Mesothelial cell of epicardium (in vitro differentiated cells): Measurements from ENCODE around the gene POLR3GL. TPM values are rescaled to one million over a fixed set of nuclear protein-coding genes. Genes with fewer than 3 reads are reported as not detected.

Experiments used
- DNase-seq, 2 experiments: peaks; one replicate each; pipeline ENCODE4 v3.0.0; 2021; ENCODE audit warnings: low spot score in 2 of 2; ENCODE audit not compliant: unreplicated experiment in 2 of 2
- H3K27ac Mint-ChIP-seq: 2 replicates; pipeline ENCODE4 v1.8.0; 2021; ENCODE audit warnings: mixed read lengths
- H3K27me3 Mint-ChIP-seq: 2 replicates; pipeline ENCODE4 v1.8.0; 2021; ENCODE audit warnings: low read depth, mixed read lengths
- H3K36me3 Mint-ChIP-seq: 2 replicates; pipeline ENCODE4 v1.8.0; 2021; ENCODE audit warnings: mixed read lengths
- H3K4me1 Mint-ChIP-seq: 2 replicates; pipeline ENCODE4 v1.8.0; 2021; ENCODE audit warnings: mixed read lengths
- H3K4me3 Mint-ChIP-seq: 2 replicates; pipeline ENCODE4 v1.8.0; 2021; ENCODE audit warnings: mild to moderate bottlenecking, moderate library complexity, mixed read lengths
- H3K9me3 Mint-ChIP-seq: 2 replicates; pipeline ENCODE4 v1.8.0; 2021; ENCODE audit warnings: mixed read lengths
- CTCF ChIP-seq: fragments of 200-600 bp; sonication (generic); IDR thresholded peaks from one replicate; pipeline ENCODE4 v1.5.0; 2021; ENCODE audit warnings: antibody characterized with exemption; ENCODE audit not compliant: unreplicated experiment
- total RNA-seq: library from RNA; stranded (reverse); gene quantifications from 3 replicates; pipeline ENCODE4 v1.2.1, GENCODE V29; 2021

The POLR3GL gene
- total RNA-seq, 1 donor from 2014 or later, result 16.4 TPM

DNA sequence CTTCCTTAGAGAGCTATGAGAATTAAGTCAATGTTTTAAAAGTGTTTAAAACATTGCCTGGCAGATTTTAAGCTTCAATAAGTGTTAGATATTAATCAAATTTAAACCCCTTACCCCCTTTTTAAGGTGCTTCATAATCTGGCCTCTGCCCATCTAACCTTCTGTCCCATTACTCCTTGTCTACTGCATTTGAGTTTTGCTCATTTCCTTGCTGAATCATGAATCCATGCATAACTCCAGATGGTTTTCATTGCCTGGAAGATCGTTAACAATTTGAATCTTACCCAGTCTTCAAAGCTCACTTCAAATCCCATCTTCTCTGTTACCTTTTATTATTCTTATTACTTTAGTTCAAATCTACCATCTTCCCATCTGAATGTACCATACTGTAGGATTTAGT, 52.4 kb downstream of the POLR3GL start:
- DNase-seq, result no peak
- Mint-ChIP-seq H3K4me1 (peaks cover 6% of the 10 kb centered on the region), H3K27ac (no peak overlapping the region), H3K36me3 (no peaks in the 10 kb centered on the region), H3K27me3 (peaks cover 70% of the 10 kb centered on the region), H3K4me3 (no peak overlapping the region), H3K9me3 (no peaks in the 10 kb centered on the region)
- TF ChIP-seq CTCF, result no peak

DNA sequence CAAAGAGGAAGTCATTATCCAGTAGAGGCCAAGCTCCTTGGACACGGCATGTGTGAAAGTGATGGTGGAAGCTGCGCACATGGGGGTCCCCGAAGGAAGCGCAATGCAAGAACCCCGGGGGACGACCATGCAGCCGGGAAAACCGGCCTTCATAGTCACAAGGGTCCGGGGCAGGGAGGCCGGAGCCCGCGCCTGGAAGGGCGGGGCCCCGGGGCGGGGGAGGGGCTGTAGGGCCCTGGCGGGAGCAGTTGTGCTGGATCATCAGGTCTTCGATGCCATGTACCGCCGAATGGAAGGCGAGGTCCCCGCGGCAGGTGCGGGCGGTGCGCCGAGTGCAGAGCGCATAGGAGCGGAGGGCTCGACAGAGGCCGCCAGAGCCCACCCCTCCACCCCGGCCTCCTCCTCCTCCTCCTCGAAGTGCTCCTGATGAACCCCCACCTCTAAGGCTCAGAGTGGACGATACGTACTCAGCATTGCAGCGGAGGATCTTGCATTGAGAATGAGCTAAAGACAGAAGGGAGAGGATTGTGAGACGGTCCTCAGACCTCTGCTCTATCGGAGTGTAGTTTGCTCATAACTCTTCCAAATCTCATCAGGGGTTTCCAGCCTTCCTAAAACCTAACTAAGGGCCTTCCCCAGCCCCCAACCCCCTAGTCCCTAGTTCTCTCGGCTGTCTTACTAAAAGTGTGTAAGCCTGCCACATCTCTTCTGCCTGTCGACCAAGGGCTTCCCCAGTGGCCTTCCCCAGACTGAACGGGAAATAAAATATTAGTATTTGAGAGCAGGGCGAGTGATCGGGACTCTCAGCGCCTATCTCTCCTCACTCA, 55.0 kb downstream of the POLR3GL start:
- peaks cover 84% of the 10 kb centered on the region for H3K27me3 Mint-ChIP-seq
- no peaks in the 10 kb centered on the region for H3K36me3 Mint-ChIP-seq
- no peak for TF ChIP-seq CTCF
- H3K4me3 Mint-ChIP-seq, result peak overlapping the region; percentile 34
- H3K27ac Mint-ChIP-seq, result no peak overlapping the region
- H3K4me1 Mint-ChIP-seq, result peaks cover 6% of the 10 kb centered on the region
- no peak for DNase-seq
- H3K9me3 Mint-ChIP-seq, result no peaks in the 10 kb centered on the region

DNA sequence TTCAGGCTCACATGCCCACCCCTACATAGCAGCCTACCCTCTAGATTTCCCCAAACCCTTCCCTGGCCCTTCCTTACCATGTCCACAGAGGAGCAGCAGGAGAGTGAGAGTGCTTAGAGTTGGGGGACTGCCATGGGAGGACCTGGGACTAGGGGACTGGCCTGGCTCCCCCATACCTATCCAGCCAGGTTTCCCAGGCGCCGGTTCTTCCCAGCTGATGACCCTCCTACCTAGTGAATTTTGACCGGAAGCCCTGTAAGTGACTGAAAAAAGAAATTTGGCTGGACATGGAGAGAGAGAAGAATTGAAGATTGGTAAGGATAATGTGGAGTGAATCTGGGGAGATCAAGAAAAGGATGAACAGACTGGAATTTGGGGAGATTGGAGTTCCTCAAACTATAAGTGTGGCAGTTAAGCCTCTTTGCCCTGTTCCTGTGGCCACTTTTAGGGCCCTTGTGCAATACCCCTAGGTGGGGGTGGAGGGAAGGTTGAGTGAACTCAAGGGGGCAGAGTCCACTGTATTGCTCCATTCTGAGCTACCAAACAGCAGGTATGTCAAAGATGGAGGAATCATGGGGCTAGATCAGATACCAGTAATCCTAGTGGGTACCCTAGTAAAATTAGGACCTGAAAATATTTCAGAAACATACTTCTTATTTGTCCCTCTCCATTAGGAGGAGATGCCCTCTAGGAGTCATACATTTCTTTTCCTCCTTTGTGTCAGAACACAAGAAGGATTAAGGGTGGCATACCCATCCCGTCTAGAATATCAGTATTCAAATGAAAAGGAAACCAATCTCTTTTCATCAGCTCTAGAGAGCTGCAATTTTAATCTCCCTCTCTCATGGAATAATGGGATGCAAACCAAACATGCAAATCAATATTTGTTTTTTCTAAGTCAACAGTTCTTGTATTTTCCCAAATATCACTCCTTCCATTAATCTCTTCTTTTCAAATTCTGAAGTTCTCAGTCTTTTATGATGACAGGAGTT, 55.9 kb downstream of the POLR3GL start:
- no peaks in the 10 kb centered on the region for H3K9me3 Mint-ChIP-seq
- H3K27ac Mint-ChIP-seq, result no peak overlapping the region
- H3K27me3 Mint-ChIP-seq, result peaks cover 83% of the 10 kb centered on the region
- no peak overlapping the region for H3K4me3 Mint-ChIP-seq
- DNase-seq, result no peak
- no peaks in the 10 kb centered on the region for H3K36me3 Mint-ChIP-seq
- TF ChIP-seq CTCF, result no peak
- peaks cover 6% of the 10 kb centered on the region for H3K4me1 Mint-ChIP-seq

- Mint-ChIP-seq H3K4me1 (peaks cover 6% of the 10 kb centered on the region), H3K27me3 (peaks cover 84% of the 10 kb centered on the region), H3K27ac (no peak overlapping the region), H3K36me3 (no peaks in the 10 kb centered on the region), H3K9me3 (no peaks in the 10 kb centered on the region), H3K4me3 (no peak overlapping the region)
- DNase-seq, result no peak
- TF ChIP-seq CTCF, result no peak
Measured at GRCh38 chr1:146021050-146021445, 56.6 kb downstream of the POLR3GL start.

DNA sequence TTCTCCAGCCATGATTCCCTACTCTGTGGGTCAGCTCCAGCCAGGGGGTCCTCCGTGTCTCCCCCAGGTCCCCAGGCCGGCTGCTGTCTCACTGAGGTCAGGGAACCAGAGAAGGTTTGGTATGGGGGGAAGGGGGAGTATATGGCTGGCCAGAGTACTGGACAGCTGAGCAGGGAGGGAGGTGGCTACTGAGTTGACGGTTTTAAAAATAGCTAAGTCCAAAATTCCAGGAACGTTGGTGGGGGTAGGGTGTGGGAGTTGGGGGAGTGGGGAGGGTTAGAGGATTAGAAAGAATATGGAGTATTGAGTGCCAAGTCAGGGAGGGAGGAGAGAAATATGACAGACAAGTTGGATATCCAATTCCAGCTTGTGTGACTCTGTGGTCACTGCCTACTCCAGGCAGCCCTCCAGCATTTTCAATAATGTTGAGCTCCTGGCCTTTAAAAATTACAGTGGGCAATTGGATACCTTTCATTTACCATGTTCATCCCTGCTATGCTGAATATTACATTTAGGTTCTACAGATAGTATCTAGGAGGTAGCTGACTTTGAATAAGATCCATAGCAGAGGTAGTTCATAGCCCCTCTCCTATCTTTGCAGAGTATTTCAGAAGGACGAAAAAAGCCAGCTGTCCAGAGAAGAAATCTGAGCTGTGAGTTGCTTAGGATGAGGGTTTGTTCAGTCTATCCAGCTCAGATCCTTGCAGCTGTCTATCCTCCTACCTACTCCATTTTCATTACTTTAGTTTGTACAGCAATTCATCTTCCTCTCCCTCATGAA, 57.3 kb downstream of the POLR3GL start, which contains the start of gene HJV:
TSS of gene HJV (minus strand) at position 114 of the 781 bp plus-strand sequence. CDS start 1,504 bp downstream, outside the sequence.
- H3K27me3 Mint-ChIP-seq, result peaks cover 79% of the 10 kb centered on the region
- no peak for TF ChIP-seq CTCF
- H3K4me1 Mint-ChIP-seq, result peaks cover 6% of the 10 kb centered on the region
- no peak within 1 kb of the TSS for H3K4me3 Mint-ChIP-seq
- no peaks in the 10 kb centered on the region for H3K36me3 Mint-ChIP-seq
- H3K9me3 Mint-ChIP-seq, result no peaks in the 10 kb centered on the region
- H3K27ac Mint-ChIP-seq, result no peak within 1 kb of the TSS
- no peak for DNase-seq
